Activated CD4-positive, CD25-positive, alpha-beta regulatory T cell treated with anti-CD3 and anti-CD28 coated beads, Interleukin-2, amount 50 U/mL, for 24 hours (primary cell): ENCODE measurements around the gene PRODH.
"Not testable (repeated sequence)": the region's sequence is repeated elsewhere in the genome, so short reads cannot be mapped to it uniquely, and the experiment has no call there.

Experiments used
- ATAC-seq, 2 donors: fragments of 150-1000 bp; cut with Tn5 transposase; one replicate each; pipeline ENCODE4 v1.10.0; 2021; ENCODE audit warnings: mild to moderate bottlenecking in 1 of 2, moderate library complexity in 1 of 2

Gene PRODH

GRCh38 chr22:18952022-18952421, 15.9 kb upstream of the PRODH start:
- no peak for ATAC-seq

GRCh38 chr22:18950141-18950540, 14.0 kb upstream of the PRODH start:
- ATAC-seq: no peak

DNA sequence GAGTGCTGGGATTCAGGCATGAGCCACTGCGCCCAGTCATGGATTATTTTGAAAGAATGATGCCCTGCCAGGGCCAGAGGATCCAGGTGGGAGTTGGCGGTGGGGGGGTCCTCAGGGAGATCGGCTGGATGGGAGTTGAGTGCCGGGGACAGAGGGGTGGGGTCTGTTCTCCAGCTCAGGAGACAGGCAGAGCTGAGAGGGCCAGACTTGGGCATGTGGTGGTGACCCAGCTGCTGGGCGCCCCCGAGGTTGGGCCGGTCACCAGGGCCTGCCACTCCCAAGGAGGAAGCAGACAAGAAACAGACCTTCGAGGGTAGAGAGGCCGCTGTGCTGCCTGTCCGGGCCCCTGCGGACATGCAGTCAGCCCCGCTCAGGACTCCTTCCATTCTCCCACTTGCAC, 11.8 kb upstream of the PRODH start:
- no peak for ATAC-seq

DNA sequence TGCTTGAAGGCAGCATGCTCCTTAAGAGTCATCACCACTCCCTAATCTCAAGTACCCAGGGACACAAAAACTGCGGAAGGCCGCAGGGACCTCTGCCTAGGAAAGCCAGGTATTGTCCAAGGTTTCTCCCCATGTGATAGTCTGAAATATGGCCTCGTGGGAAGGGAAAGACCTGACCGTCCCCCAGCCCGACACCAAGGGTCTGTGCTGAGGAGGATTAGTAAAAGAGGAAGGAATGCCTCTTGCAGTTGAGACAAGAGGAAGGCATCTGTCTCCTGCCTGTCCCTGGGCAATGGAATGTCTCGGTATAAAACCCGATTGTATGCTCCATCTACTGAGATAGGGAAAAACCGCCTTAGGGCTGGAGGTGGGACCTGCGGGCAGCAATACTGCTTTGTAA, 11.0 kb upstream of the PRODH start:
- ATAC-seq: not testable (repeated sequence)

DNA sequence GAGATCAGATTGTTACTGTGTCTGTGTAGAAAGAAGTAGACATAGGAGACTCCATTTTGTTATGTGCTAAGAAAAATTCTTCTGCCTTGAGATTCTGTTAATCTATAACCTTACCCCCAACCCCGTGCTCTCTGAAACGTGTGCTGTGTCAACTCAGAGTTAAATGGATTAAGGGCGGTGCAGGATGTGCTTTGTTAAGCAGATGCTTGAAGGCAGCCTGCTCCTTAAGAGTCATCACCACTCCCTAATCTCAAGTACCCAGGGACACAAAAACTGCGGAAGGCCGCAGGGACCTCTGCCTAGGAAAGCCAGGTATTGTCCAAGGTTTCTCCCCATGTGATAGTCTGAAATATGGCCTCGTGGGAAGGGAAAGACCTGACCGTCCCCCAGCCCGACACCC, 2.6 kb upstream of the PRODH start:
- not testable (repeated sequence) for ATAC-seq

- not testable (repeated sequence) for ATAC-seq
These were observed 1.4 kb downstream of the PRODH start for GRCh38 chr22:18934688-18935087.

DNA sequence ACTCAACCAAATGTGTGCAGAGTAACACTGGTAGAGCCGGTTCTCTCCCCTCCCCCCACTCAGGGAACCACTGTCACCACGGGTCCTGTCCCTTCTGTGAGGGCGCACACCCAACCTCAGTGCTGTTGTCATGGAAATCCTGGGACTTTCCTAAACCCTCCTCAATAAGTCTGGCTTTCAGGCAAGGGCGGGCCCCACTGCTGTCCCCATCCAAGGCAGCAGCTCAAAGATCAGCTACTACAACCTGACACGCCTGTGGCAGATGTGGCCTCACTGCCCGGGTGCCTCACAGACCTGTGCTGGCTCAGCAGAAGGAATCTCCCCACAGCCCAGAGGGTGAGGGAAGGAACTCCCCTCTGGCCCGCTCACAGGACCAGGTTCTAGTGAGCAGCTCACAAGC, 2.2 kb downstream of the PRODH start:
- ATAC-seq: peak in 1 of 2 donors; percentile 24

GRCh38 chr22:18931905-18932652, 4.0 kb downstream of the PRODH start:
- no peak for ATAC-seq

GRCh38 chr22:18929459-18929858, 6.6 kb downstream of the PRODH start:
- ATAC-seq: no peak

DNA sequence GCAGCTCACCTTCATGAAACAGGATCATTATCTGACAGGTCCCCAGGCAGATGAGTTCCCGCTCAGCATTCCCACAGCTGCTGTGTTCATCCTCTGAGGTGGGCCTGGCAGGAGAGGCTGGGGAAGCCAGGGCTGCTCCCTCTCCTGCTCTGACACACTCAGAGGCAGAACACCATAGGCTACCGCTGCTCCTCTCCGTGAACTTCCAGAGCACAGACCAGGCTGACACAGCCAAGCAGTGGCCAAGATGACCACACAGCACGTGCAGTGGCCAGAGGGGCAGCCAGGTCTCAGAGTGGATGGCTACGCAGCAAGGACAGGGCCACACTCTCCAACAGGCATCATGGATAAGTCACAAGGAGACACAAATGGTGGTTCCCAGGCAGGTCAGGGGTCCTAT, 8.5 kb downstream of the PRODH start:
- ATAC-seq: no peak

GRCh38 chr22:18927020-18927419, 9.1 kb downstream of the PRODH start:
- ATAC-seq: no peak

DNA sequence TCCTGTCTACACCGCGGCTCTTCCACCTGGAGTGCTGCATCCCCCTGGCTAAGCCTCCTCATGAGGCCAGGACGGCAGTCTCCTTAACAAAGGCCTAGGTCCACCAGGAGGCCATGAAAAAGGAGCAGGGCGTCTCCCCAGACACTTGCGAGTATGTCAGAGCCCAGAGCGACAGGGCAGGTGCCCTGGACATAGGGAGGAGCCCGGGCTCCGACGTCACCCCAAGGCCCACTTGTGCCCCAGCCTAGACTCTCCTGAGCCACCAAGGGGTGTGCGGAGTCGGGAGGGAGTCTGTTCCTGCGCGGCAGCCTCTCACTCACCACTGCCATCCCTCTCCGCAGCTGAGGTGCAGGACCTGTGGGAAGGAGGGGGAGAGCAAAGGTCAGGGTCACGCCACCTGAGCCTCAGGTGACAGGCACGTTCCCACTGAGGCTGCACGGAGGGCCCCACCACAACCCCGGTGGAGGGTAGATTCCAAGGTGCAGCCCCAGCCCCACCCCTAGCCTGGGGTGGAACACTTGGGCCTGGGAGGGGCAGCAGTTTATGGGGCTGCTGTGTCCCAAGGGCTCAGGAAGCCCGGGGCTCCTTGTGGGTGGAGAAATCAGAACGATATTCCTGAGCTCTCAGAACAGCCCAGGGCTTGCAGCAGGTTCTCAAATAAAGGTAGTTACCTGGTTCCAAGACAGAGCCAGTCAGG, 10.6 kb downstream of the PRODH start:
- no peak for ATAC-seq

GRCh38 chr22:18920257-18920902, 15.7 kb downstream of the PRODH start:
- not testable (repeated sequence) for ATAC-seq

DNA sequence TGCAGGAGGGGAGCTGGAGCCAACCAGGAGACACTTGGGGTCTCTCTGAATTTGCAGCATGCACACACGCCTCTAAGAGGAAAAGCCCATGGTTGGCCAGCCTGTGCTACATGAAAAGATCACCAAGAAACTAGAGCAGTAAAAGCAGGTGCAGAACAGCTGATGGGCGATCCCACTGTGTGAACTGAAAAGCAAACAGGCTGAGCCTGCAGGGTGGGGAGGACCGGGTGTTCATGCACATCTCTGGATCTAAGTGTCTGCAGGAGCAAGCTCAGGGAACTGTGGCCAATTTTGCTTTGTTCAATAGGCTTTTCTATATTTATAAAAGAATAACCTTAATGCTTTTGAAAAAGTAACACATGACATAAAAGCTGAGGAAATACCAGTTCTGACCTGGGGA, 18.3 kb downstream of the PRODH start:
- not testable (repeated sequence) for ATAC-seq

GRCh38 chr22:18915550-18915949, 20.5 kb downstream of the PRODH start:
- not testable (repeated sequence) for ATAC-seq

GRCh38 chr22:18914558-18914957, 21.5 kb downstream of the PRODH start:
- not testable (repeated sequence) for ATAC-seq

- not testable (repeated sequence) for ATAC-seq
These were observed 23.7 kb downstream of the PRODH start for GRCh38 chr22:18912264-18912946.

DNA sequence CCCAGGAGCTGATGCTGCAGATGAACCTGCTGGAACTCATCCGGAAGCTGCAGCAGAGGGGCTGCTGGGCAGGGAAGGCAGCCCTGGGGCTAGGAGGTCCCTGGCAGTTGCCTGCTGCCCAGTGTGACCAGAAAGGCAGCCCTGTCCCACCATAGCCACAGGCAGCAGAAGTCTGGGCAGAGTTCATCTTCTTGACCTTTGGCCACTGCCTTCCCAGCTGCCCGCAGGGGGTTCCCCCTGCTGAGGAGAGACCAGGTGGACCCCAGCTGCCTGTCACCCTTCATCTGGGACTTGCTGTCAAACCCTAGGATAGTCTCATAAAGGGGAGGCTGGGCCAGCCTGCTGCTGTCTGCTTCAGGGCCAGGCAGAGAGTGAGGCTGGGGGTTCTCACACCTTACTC, 24.6 kb downstream of the PRODH start:
- not testable (repeated sequence) for ATAC-seq

DNA sequence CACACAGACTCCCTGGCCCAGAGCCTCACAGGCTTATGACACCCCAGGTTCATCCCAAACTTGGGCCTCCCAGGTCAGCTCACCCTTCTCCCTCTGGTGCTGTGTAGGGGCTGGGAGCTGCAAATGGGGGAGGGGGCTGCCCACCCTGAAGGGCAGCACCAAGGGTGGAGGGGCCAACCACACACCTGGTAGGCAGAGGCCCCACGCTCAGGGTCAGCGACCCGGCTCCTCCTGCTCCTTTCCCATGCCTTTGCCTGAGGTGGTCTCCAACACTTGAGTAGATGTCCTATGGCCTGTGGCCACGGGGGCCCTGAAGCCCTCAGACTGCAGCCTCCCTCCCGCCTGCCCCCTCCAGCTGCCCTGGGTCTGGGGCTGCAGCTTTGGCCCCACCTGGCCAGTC, 26.5 kb downstream of the PRODH start:
- no peak for ATAC-seq

DNA sequence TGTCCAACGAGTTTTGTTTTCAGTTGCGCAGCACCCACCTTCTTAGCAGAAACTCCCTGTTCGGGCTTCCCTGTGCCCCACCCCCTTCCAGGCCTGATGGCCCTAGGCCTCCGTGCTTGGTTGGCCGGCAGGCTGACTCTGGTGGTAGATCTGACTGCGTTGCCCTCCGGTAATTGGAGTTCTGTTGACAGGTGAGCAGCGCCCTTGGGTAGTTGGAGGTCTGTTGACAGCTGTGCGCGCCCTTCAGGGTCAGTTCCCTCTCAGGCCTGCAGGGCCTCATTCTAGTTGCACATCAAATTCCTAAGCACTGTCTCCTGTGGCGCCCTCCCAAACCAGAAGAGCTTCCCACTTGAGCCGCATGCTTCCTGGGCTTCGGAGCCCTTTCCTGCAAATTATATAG, 29.2 kb downstream of the PRODH start:
- ATAC-seq: no peak

DNA sequence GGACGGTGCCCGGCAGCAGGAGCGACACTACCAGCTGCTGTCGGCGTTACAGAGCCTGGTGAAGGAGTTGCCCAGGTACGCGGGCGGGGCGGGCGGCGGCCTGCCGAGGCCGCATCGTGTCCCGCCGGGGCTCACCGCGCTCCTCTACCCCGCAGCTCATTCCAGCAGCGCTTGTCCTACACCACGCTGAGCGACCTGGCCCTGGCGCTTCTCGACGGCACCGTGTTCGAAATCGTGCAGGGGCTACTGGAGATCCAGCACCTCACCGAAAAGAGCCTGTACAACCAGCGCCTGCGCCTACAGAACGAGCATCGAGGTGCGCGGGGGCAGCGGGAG, 29.7 kb downstream of the PRODH start:
- ATAC-seq: peak in 1 of 2 donors; percentile 34

DNA sequence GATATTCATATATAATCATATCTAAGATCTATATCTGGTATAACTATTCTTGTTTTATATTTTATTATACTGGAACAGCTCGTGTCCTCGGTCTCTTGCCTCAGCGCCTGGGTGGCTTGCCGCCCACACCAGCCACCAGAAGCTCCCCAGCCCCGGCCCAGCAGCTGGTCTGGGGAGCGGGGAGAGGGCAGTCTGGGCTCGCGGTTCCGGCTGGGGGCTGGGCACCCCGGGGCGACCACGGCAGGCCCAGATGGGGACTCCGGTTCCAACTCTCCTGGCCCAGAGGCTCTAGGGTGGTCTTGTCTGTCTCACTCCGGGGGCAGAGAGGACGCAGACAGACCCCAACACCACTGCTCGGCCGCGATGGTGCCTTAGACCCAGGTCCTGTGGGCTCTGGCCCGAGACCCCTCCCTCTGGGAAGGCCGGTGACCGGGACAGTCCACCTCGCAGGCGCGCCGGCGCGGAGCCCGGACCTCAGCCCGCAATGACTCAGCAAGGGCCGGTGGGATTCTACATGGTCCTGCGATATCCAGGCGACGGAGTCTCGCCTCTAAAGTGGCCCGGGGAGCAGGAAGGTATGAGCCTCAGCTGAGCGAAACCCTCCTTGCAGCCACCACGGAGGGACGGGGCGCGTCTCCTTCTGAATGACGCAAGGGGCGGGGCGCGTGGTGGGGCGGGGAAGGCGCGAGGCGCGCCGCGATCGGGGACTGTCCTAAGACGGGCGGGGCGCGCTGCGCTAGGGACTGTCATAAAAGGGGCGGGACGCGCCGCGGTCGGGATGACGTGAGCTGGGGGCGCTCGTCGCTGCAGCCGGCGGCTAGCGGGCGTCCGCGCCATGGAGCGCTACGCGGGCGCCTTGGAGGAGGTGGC, 30.3 kb downstream of the PRODH start, which contains the start of gene DGCR6:
DGCR6 (plus strand) TSS at position 781 of the 870 bp plus-strand sequence; CDS start at position 836, 55 bp downstream.
- ATAC-seq: peak; percentile 99
